Measurements from ENCODE around the gene UQCRFS1.

Gene UQCRFS1

GRCh38 chr19:29202281-29202680 lies 10.7 kb downstream of the UQCRFS1 start:
- Mint-ChIP-seq H3K4me3 (no peak overlapping the region), H3K9me3 (peaks cover 8% of the 10 kb centered on the region), H3K4me1 (peaks cover 9% of the 10 kb centered on the region), H3K27ac (no peak overlapping the region), H3K27me3 (no peaks in the 10 kb centered on the region), H3K36me3 (ENCODE audit: low read depth) (peaks cover 23% of the 10 kb centered on the region)
- ATAC-seq (no peak), DNase-seq (no peak)

- no peak overlapping the region for H3K27ac Mint-ChIP-seq
- H3K4me1 Mint-ChIP-seq = peaks cover 8% of the 10 kb centered on the region
- ATAC-seq (no peak), DNase-seq (no peak)
- H3K9me3 Mint-ChIP-seq = peaks cover 10% of the 10 kb centered on the region
- H3K4me3 Mint-ChIP-seq = no peak overlapping the region
- peaks cover 21% of the 10 kb centered on the region for H3K36me3 Mint-ChIP-seq (ENCODE audit: low read depth)
- H3K27me3 Mint-ChIP-seq = no peaks in the 10 kb centered on the region
Measured at GRCh38 chr19:29201855-29202254, 11.1 kb downstream of the UQCRFS1 start.

DNA sequence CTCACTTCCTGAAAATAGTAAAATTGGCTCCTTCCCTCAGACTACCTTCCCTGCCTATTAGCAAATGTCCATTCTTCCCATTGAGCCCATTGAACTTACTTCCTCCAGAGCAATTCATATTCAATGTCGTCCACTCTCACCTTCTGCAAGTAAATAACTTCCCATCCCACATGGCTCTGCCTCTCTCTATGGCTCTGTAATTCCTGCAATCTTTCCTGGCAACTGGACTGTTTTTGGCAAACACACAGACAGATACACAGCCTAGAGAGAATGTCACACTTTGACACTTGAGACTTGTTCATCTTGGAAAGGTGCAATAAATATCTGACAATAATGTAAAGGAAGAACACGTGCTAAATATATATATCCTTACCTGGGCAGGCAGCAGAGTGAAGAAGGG lies 18.3 kb downstream of the UQCRFS1 start:
- DNase-seq = no peak
- peaks cover 2% of the 10 kb centered on the region for H3K36me3 Mint-ChIP-seq (ENCODE audit: low read depth)
- H3K4me1 Mint-ChIP-seq = peaks cover 4% of the 10 kb centered on the region
- ATAC-seq = no peak
- peaks cover 8% of the 10 kb centered on the region for H3K9me3 Mint-ChIP-seq
- no peak overlapping the region for H3K27ac Mint-ChIP-seq
- no peak overlapping the region for H3K4me3 Mint-ChIP-seq
- H3K27me3 Mint-ChIP-seq = no peaks in the 10 kb centered on the region

DNA sequence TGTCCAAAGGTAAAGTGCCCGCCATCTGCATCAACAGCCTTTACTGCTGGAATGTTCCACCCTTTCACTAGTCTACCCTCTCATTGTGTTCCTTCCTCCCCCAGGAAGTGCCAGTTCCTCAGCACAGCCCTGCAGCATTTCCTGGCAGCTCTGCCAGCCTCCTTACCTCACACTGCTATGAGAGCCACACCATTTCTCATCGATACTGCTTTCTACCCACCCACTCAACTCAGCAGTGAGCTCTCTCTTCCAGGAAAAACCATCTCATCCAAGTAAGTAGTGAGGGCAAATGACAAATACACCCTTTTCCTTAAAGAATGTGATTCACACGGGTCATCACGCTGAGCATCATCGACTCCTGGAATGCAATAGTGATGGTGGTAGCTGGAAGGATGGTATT lies 19.8 kb downstream of the UQCRFS1 start:
- Mint-ChIP-seq H3K36me3 (ENCODE audit: low read depth) (no peaks in the 10 kb centered on the region), H3K4me3 (no peak overlapping the region), H3K27ac (no peak overlapping the region), H3K27me3 (no peaks in the 10 kb centered on the region), H3K4me1 (peaks cover 4% of the 10 kb centered on the region), H3K9me3 (peaks cover 8% of the 10 kb centered on the region)
- ATAC-seq (peak; percentile 52), DNase-seq (no peak)

DNA sequence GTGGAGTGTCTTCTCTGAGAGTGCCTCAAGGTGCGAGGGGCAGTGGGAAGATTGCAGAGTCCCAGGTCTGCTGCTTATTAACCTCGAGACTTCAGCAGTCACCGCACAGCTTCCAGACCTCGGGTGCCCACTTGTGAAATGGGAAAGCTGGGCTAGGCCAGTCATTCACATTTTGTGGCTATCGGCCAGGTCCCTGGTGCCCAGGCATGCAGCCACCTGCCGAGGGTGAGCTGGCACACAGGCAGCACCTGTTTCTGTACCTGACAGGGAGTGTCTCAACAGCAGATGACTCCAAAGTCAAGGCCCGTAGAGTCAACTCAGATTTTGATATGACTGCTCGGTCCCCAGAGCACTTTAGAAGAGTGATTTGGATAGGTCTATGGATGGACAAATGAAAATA lies 21.9 kb downstream of the UQCRFS1 start:
- ATAC-seq (no peak), DNase-seq (no peak)
- Mint-ChIP-seq H3K4me1 (peaks cover 4% of the 10 kb centered on the region), H3K4me3 (no peak overlapping the region), H3K9me3 (no peaks in the 10 kb centered on the region), H3K36me3 (ENCODE audit: low read depth) (no peaks in the 10 kb centered on the region), H3K27me3 (peaks cover 2% of the 10 kb centered on the region), H3K27ac (no peak overlapping the region)

DNA sequence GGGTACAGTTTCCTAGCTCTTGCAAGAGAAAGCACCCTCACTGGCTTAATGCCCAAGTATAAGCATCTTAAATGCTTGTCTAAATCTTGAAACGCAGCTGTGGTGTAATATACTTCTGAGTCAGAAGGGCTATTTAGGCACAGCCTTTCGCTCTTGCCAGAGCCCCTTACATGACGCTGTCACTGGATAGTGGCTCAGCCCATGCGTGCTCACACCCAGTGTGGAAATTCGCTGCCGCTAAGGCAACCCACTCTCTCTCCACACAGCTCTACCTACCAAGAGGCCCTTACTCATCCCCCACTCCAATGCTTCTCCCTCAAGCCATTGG lies 24.0 kb downstream of the UQCRFS1 start:
- no peak overlapping the region for H3K27ac Mint-ChIP-seq
- H3K4me1 Mint-ChIP-seq = peaks cover 4% of the 10 kb centered on the region
- ATAC-seq (no peak), DNase-seq (no peak)
- H3K9me3 Mint-ChIP-seq = no peaks in the 10 kb centered on the region
- H3K27me3 Mint-ChIP-seq = peaks cover 2% of the 10 kb centered on the region
- no peaks in the 10 kb centered on the region for H3K36me3 Mint-ChIP-seq (ENCODE audit: low read depth)
- H3K4me3 Mint-ChIP-seq = no peak overlapping the region

DNA sequence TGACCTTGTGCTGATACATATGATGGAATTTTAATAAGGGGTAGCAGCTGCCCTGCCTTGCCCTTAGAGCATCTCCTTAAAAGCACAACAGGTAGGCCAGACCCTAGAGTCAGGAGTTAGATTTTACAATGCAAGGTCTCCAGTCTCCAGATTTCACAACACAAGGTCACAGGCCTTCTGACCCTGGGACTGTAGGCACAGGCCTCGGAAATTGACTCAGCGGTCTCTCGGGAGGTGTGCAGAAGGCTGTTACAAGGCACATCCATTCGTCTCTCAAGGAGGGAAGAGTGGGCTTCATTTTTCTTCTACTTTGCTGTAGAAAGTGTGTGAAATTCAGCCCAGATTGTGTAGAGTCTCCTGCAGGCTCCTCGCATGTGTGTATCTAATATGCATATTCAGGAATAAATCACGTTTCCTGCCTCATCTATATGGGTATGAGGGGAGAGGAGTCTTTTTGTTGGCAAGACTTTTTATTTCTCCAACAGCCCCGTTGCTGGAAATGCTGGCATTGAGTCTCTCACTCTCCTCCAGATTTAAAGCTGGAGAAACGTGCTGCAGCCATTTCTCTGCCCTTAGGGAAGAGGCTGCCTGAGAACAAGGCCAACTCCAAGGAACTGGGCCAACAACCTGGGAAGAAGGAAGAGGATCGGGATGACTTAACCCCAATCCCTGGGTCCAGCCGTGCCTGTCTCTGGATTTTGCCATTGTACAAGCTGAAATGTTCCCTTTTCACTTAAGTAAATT lies 24.5 kb downstream of the UQCRFS1 start:
- no peak overlapping the region for H3K4me3 Mint-ChIP-seq
- H3K27me3 Mint-ChIP-seq = peaks cover 2% of the 10 kb centered on the region
- no peaks in the 10 kb centered on the region for H3K36me3 Mint-ChIP-seq (ENCODE audit: low read depth)
- no peak for DNase-seq
- no peak overlapping the region for H3K27ac Mint-ChIP-seq
- H3K4me1 Mint-ChIP-seq = peaks cover 4% of the 10 kb centered on the region
- H3K9me3 Mint-ChIP-seq = no peaks in the 10 kb centered on the region
- no peak for ATAC-seq

DNA sequence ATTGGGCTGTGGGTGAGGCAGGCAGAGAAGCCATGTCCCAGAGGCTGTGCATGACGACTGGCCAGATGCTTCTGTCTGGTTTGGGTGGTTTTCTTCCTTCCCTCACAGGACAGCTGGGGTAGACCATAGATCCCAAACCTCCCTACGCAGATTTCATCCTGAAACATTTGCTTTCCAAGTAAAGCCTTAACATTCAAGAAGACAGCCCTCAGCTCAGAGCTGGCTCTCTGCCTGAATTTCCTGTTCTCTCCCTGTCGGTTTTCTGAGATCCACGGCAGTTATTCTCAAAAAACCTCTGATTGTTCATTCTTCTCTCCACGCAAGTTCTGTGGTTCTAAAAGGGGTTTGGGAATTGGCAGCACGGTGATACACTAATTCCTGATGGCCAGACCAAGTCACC lies 25.3 kb downstream of the UQCRFS1 start:
- no peaks in the 10 kb centered on the region for H3K36me3 Mint-ChIP-seq (ENCODE audit: low read depth)
- no peaks in the 10 kb centered on the region for H3K9me3 Mint-ChIP-seq
- no peak for ATAC-seq
- no peaks in the 10 kb centered on the region for H3K4me1 Mint-ChIP-seq
- DNase-seq = no peak
- H3K4me3 Mint-ChIP-seq = no peak overlapping the region
- peaks cover 2% of the 10 kb centered on the region for H3K27me3 Mint-ChIP-seq
- no peak overlapping the region for H3K27ac Mint-ChIP-seq

GRCh38 chr19:29185427-29185826 lies 27.5 kb downstream of the UQCRFS1 start:
- Mint-ChIP-seq H3K27ac (no peak overlapping the region), H3K27me3 (peaks cover 2% of the 10 kb centered on the region), H3K9me3 (no peaks in the 10 kb centered on the region), H3K36me3 (ENCODE audit: low read depth) (no peaks in the 10 kb centered on the region), H3K4me3 (no peak overlapping the region), H3K4me1 (no peaks in the 10 kb centered on the region)
- ATAC-seq (no peak), DNase-seq (no peak)

DNA sequence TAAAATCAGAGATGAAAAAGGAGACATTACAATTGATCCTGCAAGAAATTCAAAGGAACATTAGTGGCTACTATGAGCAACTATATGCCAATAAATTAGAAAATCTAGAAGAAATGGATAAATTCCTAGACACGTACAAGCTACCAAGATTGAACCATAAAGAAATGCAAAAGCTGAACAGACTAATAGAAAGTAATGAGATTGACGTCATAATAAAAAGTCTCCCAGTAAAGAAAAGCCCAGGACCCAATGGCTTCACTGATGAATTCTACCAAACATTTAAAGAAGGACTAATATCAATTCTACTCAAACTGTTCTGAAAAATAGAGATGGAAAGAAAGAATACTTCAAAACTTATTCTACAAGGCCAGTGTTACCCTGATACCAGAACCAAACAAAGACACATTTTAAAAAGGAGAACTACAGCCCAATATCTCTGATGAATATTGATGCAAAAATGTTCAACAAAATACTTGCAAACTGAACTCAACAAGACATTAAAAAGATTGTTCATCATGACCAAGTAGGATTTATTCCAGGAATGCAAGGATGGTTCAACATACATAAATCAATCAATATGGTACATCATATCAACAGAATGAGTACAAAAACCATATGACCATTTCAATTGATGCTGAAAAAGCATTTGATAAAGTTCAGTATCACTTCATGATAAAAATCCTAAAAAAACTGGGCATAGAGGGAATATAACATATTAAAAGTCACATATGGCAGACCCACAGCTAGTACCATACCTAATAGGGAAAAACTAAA lies 35.8 kb downstream of the UQCRFS1 start:
- Mint-ChIP-seq H3K27me3 (no peaks in the 10 kb centered on the region), H3K4me1 (no peaks in the 10 kb centered on the region), H3K36me3 (ENCODE audit: low read depth) (peaks cover 3% of the 10 kb centered on the region), H3K27ac (no peak overlapping the region), H3K4me3 (no peak overlapping the region), H3K9me3 (peaks cover 57% of the 10 kb centered on the region)
- DNase-seq = no peak
- no peak for ATAC-seq

GRCh38 chr19:29173896-29174295 lies 39.1 kb downstream of the UQCRFS1 start:
- peaks cover 47% of the 10 kb centered on the region for H3K9me3 Mint-ChIP-seq
- no peak overlapping the region for H3K4me3 Mint-ChIP-seq
- no peaks in the 10 kb centered on the region for H3K27me3 Mint-ChIP-seq
- no peaks in the 10 kb centered on the region for H3K4me1 Mint-ChIP-seq
- no peak for ATAC-seq
- no peak for DNase-seq
- H3K27ac Mint-ChIP-seq = no peak overlapping the region
- H3K36me3 Mint-ChIP-seq (ENCODE audit: low read depth) = peaks cover 3% of the 10 kb centered on the region

DNA sequence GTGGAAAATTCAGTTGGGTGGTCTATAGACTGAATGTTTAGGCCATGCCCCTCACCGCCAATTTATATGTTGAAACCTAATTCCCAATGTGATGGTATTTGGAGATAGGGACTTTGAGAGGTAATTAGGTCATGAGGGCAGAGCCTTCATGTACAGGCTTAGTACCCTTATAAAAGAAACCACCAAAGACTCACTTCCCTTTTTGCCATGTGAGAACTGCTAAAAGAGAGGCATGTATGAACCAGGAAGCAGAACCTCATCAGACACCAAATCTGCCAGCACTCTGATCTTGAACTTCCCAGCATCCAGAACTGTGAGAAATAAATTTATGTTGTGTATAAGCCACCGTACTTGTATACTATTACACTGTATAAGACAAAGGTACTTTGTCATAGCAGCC lies 40.6 kb downstream of the UQCRFS1 start:
- Mint-ChIP-seq H3K27ac (no peak overlapping the region), H3K9me3 (peaks cover 38% of the 10 kb centered on the region), H3K36me3 (ENCODE audit: low read depth) (peaks cover 3% of the 10 kb centered on the region), H3K4me3 (no peak overlapping the region), H3K27me3 (peaks cover 4% of the 10 kb centered on the region), H3K4me1 (no peaks in the 10 kb centered on the region)
- DNase-seq (no peak), ATAC-seq (no peak)

GRCh38 chr19:29171525-29171924 lies 41.4 kb downstream of the UQCRFS1 start:
- H3K27ac Mint-ChIP-seq = no peak overlapping the region
- H3K4me3 Mint-ChIP-seq = no peak overlapping the region
- H3K9me3 Mint-ChIP-seq = peaks cover 30% of the 10 kb centered on the region
- H3K27me3 Mint-ChIP-seq = peaks cover 4% of the 10 kb centered on the region
- no peaks in the 10 kb centered on the region for H3K36me3 Mint-ChIP-seq (ENCODE audit: low read depth)
- no peaks in the 10 kb centered on the region for H3K4me1 Mint-ChIP-seq
- no peak for ATAC-seq
- no peak for DNase-seq

GRCh38 chr19:29170554-29170953 lies 42.4 kb downstream of the UQCRFS1 start:
- Mint-ChIP-seq H3K4me3 (no peak overlapping the region), H3K27ac (no peak overlapping the region), H3K4me1 (no peaks in the 10 kb centered on the region), H3K36me3 (ENCODE audit: low read depth) (no peaks in the 10 kb centered on the region), H3K27me3 (peaks cover 4% of the 10 kb centered on the region), H3K9me3 (peaks cover 20% of the 10 kb centered on the region)
- DNase-seq (no peak), ATAC-seq (no peak)

GRCh38 chr19:29162694-29163093 lies 50.3 kb downstream of the UQCRFS1 start:
- Mint-ChIP-seq H3K9me3 (peaks cover 2% of the 10 kb centered on the region), H3K27me3 (peaks cover 4% of the 10 kb centered on the region), H3K4me3 (no peak overlapping the region), H3K36me3 (ENCODE audit: low read depth) (no peaks in the 10 kb centered on the region), H3K4me1 (no peaks in the 10 kb centered on the region), H3K27ac (no peak overlapping the region)
- DNase-seq (no peak), ATAC-seq (no peak)

All from activated naive CD8-positive, alpha-beta T cell treated with anti-CD3 and anti-CD28 coated beads, Interleukin-2, amount 50 U/mL, for 24 hours (primary cell).